NCI-H510A treated with DMSO at 0.1 percent for 48 hours (cell line): ENCODE measurements around the gene IPO5.
"Not testable (repeated sequence)": the region's sequence is repeated elsewhere in the genome, so short reads cannot be mapped to it uniquely, and the experiment has no call there.

Experiments
- DNase-seq: peaks from one replicate; lab custom pipeline; 2025; lab: John Stamatoyannopoulos, UW

The IPO5 gene

GRCh38 chr13:97949316-97949715 lies 4.2 kb upstream of the IPO5 start:
- not testable (repeated sequence) for DNase-seq

- no peak for DNase-seq
Measured at GRCh38 chr13:97951376-97951775, 2.1 kb upstream of the IPO5 start.

GRCh38 chr13:97952831-97953230 lies 644 bp upstream of the IPO5 start:
- DNase-seq = not testable (repeated sequence)

GRCh38 chr13:97961340-97961739 lies 7.9 kb downstream of the IPO5 start:
- DNase-seq = no peak

- DNase-seq = no peak
Measured at GRCh38 chr13:97962887-97963286, 9.4 kb downstream of the IPO5 start.

- DNase-seq = no peak
Measured at GRCh38 chr13:97967226-97967625, 13.8 kb downstream of the IPO5 start.

- DNase-seq = no peak
Measured at GRCh38 chr13:97967948-97968347, 14.5 kb downstream of the IPO5 start.

GRCh38 chr13:97971519-97971918 lies 18.0 kb downstream of the IPO5 start:
- no peak for DNase-seq

- DNase-seq = no peak
Measured at GRCh38 chr13:97974773-97975172, 21.3 kb downstream of the IPO5 start.

- DNase-seq = no peak
Measured at GRCh38 chr13:97975280-97975847, 21.9 kb downstream of the IPO5 start.

GRCh38 chr13:97975848-97976609 lies 22.6 kb downstream of the IPO5 start:
- DNase-seq = peak; percentile 68

GRCh38 chr13:97976610-97977521 lies 23.4 kb downstream of the IPO5 start:
- DNase-seq = no peak

- no peak for DNase-seq
Measured at GRCh38 chr13:97977982-97978381, 24.5 kb downstream of the IPO5 start.

- DNase-seq = no peak
Measured at GRCh38 chr13:97978651-97979050, 25.2 kb downstream of the IPO5 start.

- DNase-seq = no peak
Measured at GRCh38 chr13:97979051-97979450, 25.6 kb downstream of the IPO5 start.

- no peak for DNase-seq
Measured at GRCh38 chr13:97979556-97979955, 26.1 kb downstream of the IPO5 start.

GRCh38 chr13:97982286-97982685 lies 28.8 kb downstream of the IPO5 start:
- DNase-seq = no peak

GRCh38 chr13:97986835-97987234 lies 33.4 kb downstream of the IPO5 start:
- DNase-seq = no peak

GRCh38 chr13:97999653-98000052 lies 46.2 kb downstream of the IPO5 start:
- DNase-seq = no peak

GRCh38 chr13:98004107-98004506 lies 50.6 kb downstream of the IPO5 start:
- DNase-seq = no peak

- not testable (repeated sequence) for DNase-seq
Measured at GRCh38 chr13:98004997-98005396, 51.5 kb downstream of the IPO5 start.

GRCh38 chr13:98007001-98007400 lies 53.5 kb downstream of the IPO5 start:
- DNase-seq = no peak

GRCh38 chr13:98013241-98013640 lies 59.8 kb downstream of the IPO5 start:
- no peak for DNase-seq
